ENCODE measurements around the gene PPP3CA. TPM values are rescaled to one million over a fixed set of nuclear protein-coding genes. Genes with fewer than 3 reads are reported as not detected.

The PPP3CA gene
- total RNA-seq, 4 donors from 2014 or later = 28.7 to 51.7 (median 39.0) TPM

DNA sequence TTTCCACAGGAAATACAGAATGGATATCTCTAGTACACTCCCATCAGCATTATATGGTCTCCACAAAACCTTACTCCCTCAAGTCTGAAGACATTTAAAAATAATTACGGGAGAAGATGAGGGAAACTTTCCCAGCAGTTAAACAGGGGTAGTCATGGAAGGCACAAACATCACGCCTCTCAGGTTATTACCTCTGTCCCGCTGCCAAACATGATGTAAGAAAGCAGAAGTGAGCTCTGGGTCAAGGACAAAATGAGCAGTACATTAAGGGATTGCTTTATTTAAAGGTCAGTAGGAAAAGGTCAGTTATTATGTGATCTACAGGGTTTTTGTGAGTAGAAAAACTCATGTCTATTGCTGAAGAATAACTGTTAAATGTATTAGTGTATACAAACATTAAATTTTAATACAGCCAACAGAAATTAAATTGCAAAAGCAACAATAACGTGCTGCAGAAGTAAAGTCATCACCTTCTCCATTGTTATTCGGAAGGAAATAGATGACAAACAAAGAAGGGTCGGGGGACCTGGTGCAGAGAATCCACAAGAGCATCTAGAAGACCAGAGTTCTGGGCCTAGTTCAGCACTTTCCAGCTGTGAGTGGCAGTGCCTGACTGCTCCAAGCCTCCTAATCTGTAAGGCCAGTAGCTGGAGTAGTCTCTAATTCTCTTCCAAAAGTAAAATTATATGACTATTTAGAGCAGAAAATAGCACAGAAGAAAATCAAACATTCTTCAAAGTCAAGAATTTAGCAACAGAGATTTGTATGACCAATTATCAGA is 171.2 kb downstream of the PPP3CA start:
- 63% methylated on average over 6 of the region's 6 CpGs for WGBS
- TF ChIP-seq POLR2AphosphoS5 (IDR thresholded peaks at IDR 0.05) = peak in 1 of 3 donors; percentile 21
- TF ChIP-seq, protein P1, sequence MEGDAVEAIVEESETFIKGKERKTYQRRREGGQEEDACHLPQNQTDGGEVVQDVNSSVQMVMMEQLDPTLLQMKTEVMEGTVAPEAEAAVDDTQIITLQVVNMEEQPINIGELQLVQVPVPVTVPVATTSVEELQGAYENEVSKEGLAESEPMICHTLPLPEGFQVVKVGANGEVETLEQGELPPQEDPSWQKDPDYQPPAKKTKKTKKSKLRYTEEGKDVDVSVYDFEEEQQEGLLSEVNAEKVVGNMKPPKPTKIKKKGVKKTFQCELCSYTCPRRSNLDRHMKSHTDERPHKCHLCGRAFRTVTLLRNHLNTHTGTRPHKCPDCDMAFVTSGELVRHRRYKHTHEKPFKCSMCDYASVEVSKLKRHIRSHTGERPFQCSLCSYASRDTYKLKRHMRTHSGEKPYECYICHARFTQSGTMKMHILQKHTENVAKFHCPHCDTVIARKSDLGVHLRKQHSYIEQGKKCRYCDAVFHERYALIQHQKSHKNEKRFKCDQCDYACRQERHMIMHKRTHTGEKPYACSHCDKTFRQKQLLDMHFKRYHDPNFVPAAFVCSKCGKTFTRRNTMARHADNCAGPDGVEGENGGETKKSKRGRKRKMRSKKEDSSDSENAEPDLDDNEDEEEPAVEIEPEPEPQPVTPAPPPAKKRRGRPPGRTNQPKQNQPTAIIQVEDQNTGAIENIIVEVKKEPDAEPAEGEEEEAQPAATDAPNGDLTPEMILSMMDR (IDR thresholded peaks at IDR 0.05) = no peak
- DNase-seq (ENCODE audit: low spot score in 2 of 2) = no peak
- H3K9me3 ChIP-seq = no peaks in the 10 kb centered on the region
- H3K27me3 ChIP-seq = no peaks in the 10 kb centered on the region
- peaks cover 34% of the 10 kb centered on the region for H3K4me1 ChIP-seq
- H3K4me3 ChIP-seq = no peak overlapping the region
- peak overlapping the region; percentile 14 for H3K27ac ChIP-seq
- no peaks in the 10 kb centered on the region for H3K36me3 ChIP-seq

DNA sequence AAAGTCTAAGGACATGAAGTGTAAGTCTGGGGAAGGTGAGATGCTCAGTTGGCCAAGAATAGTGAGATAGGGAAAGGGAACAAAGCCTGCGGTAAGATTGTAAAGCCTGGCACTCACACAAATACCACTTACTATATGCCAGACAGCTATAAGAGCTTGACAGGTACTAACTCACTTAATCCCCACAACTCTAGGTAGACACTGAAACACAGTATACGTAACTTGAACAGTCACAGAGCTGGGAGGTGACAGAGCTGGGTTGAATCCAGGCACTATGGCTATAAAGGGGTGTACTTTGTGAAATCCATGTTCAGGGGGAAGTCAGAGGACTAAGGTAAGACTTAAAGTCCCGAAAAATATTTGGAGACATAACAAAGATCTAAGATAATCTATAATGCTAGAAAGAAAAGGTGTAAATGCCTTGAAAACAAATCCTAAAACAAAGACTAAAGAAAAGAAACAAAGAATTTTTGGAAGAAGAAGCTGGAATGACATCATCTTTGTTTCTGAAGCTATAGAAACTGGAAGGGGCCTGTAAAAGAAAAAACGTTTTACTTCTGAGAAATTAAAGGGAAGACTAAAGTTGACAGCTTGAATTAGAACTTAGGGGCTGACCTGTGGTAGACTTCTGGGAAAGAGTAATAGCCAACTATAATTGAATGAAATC is 172.5 kb downstream of the PPP3CA start:
- no peak for DNase-seq (ENCODE audit: low spot score in 2 of 2)
- Histone ChIP-seq H3K27me3 (no peaks in the 10 kb centered on the region), H3K4me1 (peaks cover 28% of the 10 kb centered on the region), H3K9me3 (no peaks in the 10 kb centered on the region), H3K36me3 (no peaks in the 10 kb centered on the region), H3K27ac (no peak overlapping the region), H3K4me3 (no peak overlapping the region)
- 66% methylated on average over 4 of the region's 4 CpGs for WGBS
- TF ChIP-seq POLR2A (IDR thresholded peaks at IDR 0.05) (no peak), POLR2AphosphoS5 (IDR thresholded peaks at IDR 0.05) (no peak), EP300 (IDR thresholded peaks at IDR 0.05) (no peak)
- TF ChIP-seq, protein P1 (IDR thresholded peaks at IDR 0.05) = no peak

DNA sequence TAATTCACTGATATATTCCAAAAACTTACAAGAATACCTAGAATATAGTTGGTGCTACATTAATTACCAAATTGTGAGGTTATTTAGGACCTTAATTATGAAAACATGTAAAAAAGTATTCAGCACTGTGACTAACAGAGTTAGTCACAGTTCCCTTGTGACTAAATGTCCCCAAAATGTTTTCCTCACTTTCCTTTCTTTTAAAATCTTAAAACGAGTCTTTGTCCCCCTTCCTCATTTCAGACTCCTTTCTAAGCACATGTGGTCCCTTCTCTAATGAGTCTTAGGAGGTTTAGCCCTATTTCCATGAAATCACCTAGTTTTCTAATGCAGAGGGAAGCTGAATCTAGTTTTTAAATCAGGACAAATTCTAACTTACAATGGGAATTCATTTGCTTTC is 175.0 kb downstream of the PPP3CA start:
- Histone ChIP-seq H3K27ac (no peak overlapping the region), H3K27me3 (no peaks in the 10 kb centered on the region), H3K4me1 (peaks cover 36% of the 10 kb centered on the region), H3K4me3 (no peak overlapping the region), H3K9me3 (no peaks in the 10 kb centered on the region), H3K36me3 (no peaks in the 10 kb centered on the region)
- no peak for DNase-seq (ENCODE audit: low spot score in 2 of 2)
- TF ChIP-seq POLR2A (IDR thresholded peaks at IDR 0.05) = no peak
- no peak for TF ChIP-seq POLR2AphosphoS5 (IDR thresholded peaks at IDR 0.05)
- TF ChIP-seq, protein P1 (IDR thresholded peaks at IDR 0.05) = no peak
- TF ChIP-seq EP300 (IDR thresholded peaks at IDR 0.05) = no peak
- 41% methylated on average over 1 of the region's 1 CpG for WGBS

DNA sequence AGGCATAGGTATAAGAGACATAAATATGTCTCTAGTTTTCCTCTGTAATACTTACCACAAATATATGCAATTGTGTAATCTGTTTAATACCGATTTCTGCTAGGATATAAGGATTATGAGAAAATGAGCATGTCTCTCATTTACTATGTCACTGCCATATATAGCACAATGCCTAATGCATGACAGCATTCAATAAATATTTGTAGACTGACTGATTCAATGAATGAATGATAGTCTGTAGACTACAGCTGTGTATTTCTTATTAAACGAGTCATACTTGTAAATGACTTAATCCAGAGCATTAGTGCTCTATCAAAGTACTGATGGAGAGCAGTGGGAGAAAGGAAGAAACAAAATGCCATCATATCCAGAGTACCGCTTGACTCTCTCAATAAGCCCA is 175.6 kb downstream of the PPP3CA start:
- TF ChIP-seq EP300 (IDR thresholded peaks at IDR 0.05) = no peak
- no peak for TF ChIP-seq POLR2AphosphoS5 (IDR thresholded peaks at IDR 0.05)
- TF ChIP-seq, protein P1 (IDR thresholded peaks at IDR 0.05) = no peak
- no peak for TF ChIP-seq POLR2A (IDR thresholded peaks at IDR 0.05)
- H3K4me1 ChIP-seq = peaks cover 32% of the 10 kb centered on the region
- no peaks in the 10 kb centered on the region for H3K9me3 ChIP-seq
- H3K27ac ChIP-seq = no peak overlapping the region
- H3K36me3 ChIP-seq = no peaks in the 10 kb centered on the region
- DNase-seq (ENCODE audit: low spot score in 2 of 2) = no peak
- no peak overlapping the region for H3K4me3 ChIP-seq
- no peaks in the 10 kb centered on the region for H3K27me3 ChIP-seq
- 53% methylated on average over 3 of the region's 3 CpGs for WGBS
